CD14-positive monocyte (primary cell): ENCODE measurements around the gene KLHL3. TPM values are rescaled to one million over a fixed set of nuclear protein-coding genes. Genes with fewer than 3 reads are reported as not detected.

Experiments used
- DNase-seq, 3 donors: peaks; one replicate each; pipeline ENCODE4 v3.0.0-alpha.2; 2011 to 2022
- H2AFZ ChIP-seq: 2 replicates; pipeline ENCODE4 v1.6.0; 2012; ENCODE audit warnings: mild to moderate bottlenecking, low read depth, low read length, inconsistent platforms; ENCODE audit not compliant: insufficient read depth, poor library complexity, severe bottlenecking
- H3K27ac ChIP-seq, 2 donors: 1 replicate in 1 of 2; 2 replicates in 1 of 2; pipeline ENCODE4 v1.5.1; 2012 to 2013; ENCODE audit warnings: low read length in 2 of 2, control low read depth in 1 of 2, inconsistent platforms in 1 of 2, low read depth in 1 of 2, mild to moderate bottlenecking in 1 of 2
- H3K27me3 ChIP-seq, 2 donors: one replicate each; pipeline versions ENCODE4 v1.6.0 to v1.6.1; 2011 to 2013; ENCODE audit warnings: low read length in 2 of 2; ENCODE audit not compliant: control insufficient read depth in 2 of 2, insufficient read depth in 2 of 2
- H3K36me3 ChIP-seq, 2 donors: replicated peaks in 1 of 2; 1 replicate in 1 of 2; 2 replicates in 1 of 2; pipeline versions ENCODE4 v1.5.1 to v1.6.1; 2012 to 2013; ENCODE audit warnings: low read length in 2 of 2, control low read depth in 1 of 2, inconsistent platforms in 1 of 2, mild to moderate bottlenecking in 1 of 2; ENCODE audit not compliant: insufficient read depth in 2 of 2, control insufficient read depth in 1 of 2
- H3K4me1 ChIP-seq, 2 donors: 1 replicate in 1 of 2; 2 replicates in 1 of 2; pipeline versions ENCODE4 v1.5.1 to v1.6.1; 2012 to 2013; ENCODE audit warnings: low read length in 2 of 2, control low read depth in 1 of 2, inconsistent platforms in 1 of 2, mild to moderate bottlenecking in 1 of 2, moderate library complexity in 1 of 2; ENCODE audit not compliant: insufficient read depth in 2 of 2, control insufficient read depth in 1 of 2
- H3K4me2 ChIP-seq: replicated peaks from 2 replicates; pipeline ENCODE3; 2012; ENCODE audit warnings: low read length, moderate library complexity, mild to moderate bottlenecking; ENCODE audit not compliant: poor library complexity, severe bottlenecking; ENCODE audit errors: extremely low read depth
- H3K4me3 ChIP-seq, 3 experiments: fragments of 200-600 bp in 1 of 3; sonication (generic) in 1 of 3; replicated peaks in 1 of 3; 1 replicate in 2 of 3; 2 replicates in 1 of 3; pipeline ENCODE4 v1.5.1; 2011 to 2013; ENCODE audit warnings: low read length in 3 of 3, mild to moderate bottlenecking in 3 of 3, control low read depth in 2 of 3, low read depth in 2 of 3, inconsistent platforms in 1 of 3, moderate library complexity in 1 of 3
- H3K79me2 ChIP-seq: 2 replicates; pipeline ENCODE4 v1.6.0; 2012; ENCODE audit warnings: mild to moderate bottlenecking, control low read depth, inconsistent platforms, low read length, moderate library complexity; ENCODE audit not compliant: insufficient read depth
- H3K9ac ChIP-seq: 2 replicates; pipeline ENCODE4 v1.6.0; 2017; ENCODE audit warnings: low read length, mild to moderate bottlenecking; ENCODE audit not compliant: insufficient read depth, poor library complexity, severe bottlenecking
- H3K9me3 ChIP-seq, 2 donors: replicated peaks in 1 of 2; 1 replicate in 1 of 2; 2 replicates in 1 of 2; pipeline versions ENCODE4 v1.5.1 to v1.6.1; 2012 to 2013; ENCODE audit warnings: low read length in 2 of 2, control low read depth in 1 of 2; ENCODE audit not compliant: control insufficient read depth in 1 of 2, insufficient read depth in 1 of 2
- H4K20me1 ChIP-seq: 2 replicates; pipeline ENCODE4 v1.6.0; 2012; ENCODE audit warnings: mild to moderate bottlenecking, low read length, control low read depth, moderate library complexity; ENCODE audit not compliant: insufficient read depth
- H3K27ac Mint-ChIP-seq, 7 donors: one replicate each; pipeline ENCODE4 v1.8.0; 2020; ENCODE audit warnings: mild to moderate bottlenecking in 7 of 7, mixed read lengths in 7 of 7, moderate library complexity in 6 of 7, inconsistent platforms in 2 of 7
- H3K27me3 Mint-ChIP-seq, 3 donors: one replicate each; pipeline ENCODE4 v1.8.0; 2021 to 2022; ENCODE audit warnings: low read depth in 3 of 3, mild to moderate bottlenecking in 3 of 3, mixed read lengths in 3 of 3, moderate library complexity in 3 of 3, inconsistent platforms in 1 of 3
- H3K36me3 Mint-ChIP-seq, 2 donors: one replicate each; pipeline ENCODE4 v1.8.0; 2020; ENCODE audit warnings: mixed read lengths in 2 of 2, inconsistent platforms in 1 of 2, mild to moderate bottlenecking in 1 of 2
- H3K4me1 Mint-ChIP-seq: one replicate; pipeline ENCODE4 v1.8.0; 2020; ENCODE audit warnings: mild to moderate bottlenecking, mixed read lengths
- H3K4me3 Mint-ChIP-seq, 2 donors: one replicate each; pipeline ENCODE4 v1.8.0; 2020; ENCODE audit warnings: mild to moderate bottlenecking in 2 of 2, mixed read lengths in 2 of 2, moderate library complexity in 1 of 2
- H3K9me3 Mint-ChIP-seq, 7 donors: one replicate each; pipeline ENCODE4 v1.8.0; 2020 to 2022; ENCODE audit warnings: mixed read lengths in 7 of 7, mild to moderate bottlenecking in 6 of 7, moderate library complexity in 6 of 7, inconsistent platforms in 2 of 7
- CTCF ChIP-seq: fragments of 200-600 bp; IDR thresholded peaks from one replicate; pipeline ENCODE4 v1.8.0; 2022; ENCODE audit warnings: antibody characterized with exemption, mild to moderate bottlenecking
- WGBS: methylation state at CpG from one replicate; pipeline ENCODE4 v1.1.5; 2013; ENCODE audit warnings: missing lambda C conversion rate; ENCODE audit not compliant: insufficient coverage; 5-methylcytosine and 5-hydroxymethylcytosine counted together
- intact Hi-C, 2 donors: fragments of 100-400 bp; cut with micrococcal nuclease; formaldehyde crosslinking; loops; one replicate each; pipeline versions ENCODE4 v1.15.0 to v1.15.1; 2023
- polyA plus RNA-seq, 3 donors: library from polyadenylated mRNA; depleted of rRNA in 1 of 3; unstranded in 2 of 3; stranded (reverse) in 1 of 3; fragments of 300-500 nt in 2 of 3; fragments of >200 nt in 1 of 3; fragmentation: Illumina TruSeq in 2 of 3; gene quantifications; 1 replicate in 2 of 3; 2 replicates in 1 of 3; pipeline ENCODE4 v1.2.3, GENCODE V29; 2012 to 2021

The KLHL3 gene
- polyA plus RNA-seq, 3 donors = 0.71 TPM; not detected in 2

DNA sequence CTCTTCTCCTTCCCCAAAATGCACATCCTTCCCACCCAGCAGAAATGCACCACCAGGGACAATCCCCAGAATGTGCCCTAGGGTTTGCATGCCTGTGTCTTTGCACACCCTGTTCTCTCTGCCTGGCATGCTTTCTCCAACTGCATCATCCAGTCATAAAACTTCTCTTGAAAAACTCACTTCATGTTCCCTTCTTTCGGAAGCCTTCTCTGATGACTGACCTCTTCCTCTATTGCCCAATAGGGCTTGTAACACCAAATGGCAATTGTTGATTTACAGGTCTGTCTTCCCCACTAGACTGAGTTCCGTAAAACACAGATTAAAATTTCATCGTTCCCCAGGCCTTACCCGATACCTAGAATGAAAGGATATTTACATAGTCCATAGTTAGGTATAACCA lies 153.7 kb downstream of the KLHL3 start:
- peak overlapping the region in 1 of 3 experiments; percentile 26 for H3K4me3 ChIP-seq
- peaks cover 40% of the 10 kb centered on the region for H3K4me1 Mint-ChIP-seq
- H3K27ac ChIP-seq = peak overlapping the region; percentile 38 to 67

DNA sequence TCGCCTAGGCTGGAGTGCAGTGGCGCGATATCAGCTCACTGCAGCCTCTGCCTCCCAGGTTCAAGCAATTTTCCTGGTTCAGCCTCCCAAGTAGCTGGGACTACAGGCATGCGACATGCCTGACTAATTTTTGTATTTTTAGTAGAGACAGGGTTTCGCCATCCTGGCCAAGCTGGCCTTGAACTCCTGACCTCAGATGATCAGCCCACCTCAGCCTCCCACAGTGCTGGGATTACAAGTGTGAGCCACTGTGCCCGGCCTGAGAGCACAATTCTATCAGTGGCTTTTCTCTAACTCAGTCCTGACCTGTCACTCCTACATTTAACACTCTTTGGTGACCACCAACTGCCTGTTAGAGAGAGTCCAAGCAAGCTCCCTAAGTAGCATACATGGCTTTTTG lies 154.1 kb downstream of the KLHL3 start:
- DNase-seq = peak in 1 of 3 donors; percentile 27
- Mint-ChIP-seq H3K4me1 (peaks cover 40% of the 10 kb centered on the region), H3K27ac (peak overlapping the region; percentile 80 to 95 (median 89)), H3K4me3 (peak overlapping the region; percentile 62 to 86), H3K27me3 (peaks cover 0 to 3% (median 1%) of the 10 kb centered on the region in 3 donors), H3K9me3 (peaks cover 0 to 3% (median 1%) of the 10 kb centered on the region in 7 donors), H3K36me3 (peaks cover 0 to 2% of the 10 kb centered on the region in 2 donors)
- no peaks in the 10 kb centered on the region for H3K36me3 ChIP-seq
- H4K20me1 ChIP-seq = no peaks in the 10 kb centered on the region
- peak overlapping the region in 1 of 3 experiments; percentile 26 for H3K4me3 ChIP-seq
- no peaks in the 10 kb centered on the region for H3K27me3 ChIP-seq
- H3K79me2 ChIP-seq = no peaks in the 10 kb centered on the region
- H3K27ac ChIP-seq = peak overlapping the region; percentile 38 to 67
- H2AFZ ChIP-seq = peak overlapping the region; percentile 7
- H3K4me2 ChIP-seq = peak overlapping the region; percentile 58
- intact Hi-C loops = no loop called here
- H3K4me1 ChIP-seq = peaks cover 27 to 46% of the 10 kb centered on the region in 2 donors
- no peak for TF ChIP-seq CTCF
- H3K9me3 ChIP-seq = peaks cover 0 to 2% of the 10 kb centered on the region in 2 donors
- no peak overlapping the region for H3K9ac ChIP-seq
- WGBS = 58% methylated on average over 4 of the region's 6 CpGs

More for the DNA sequence above, 153.7 kb downstream of the KLHL3 start:
- Mint-ChIP-seq H3K9me3 (peaks cover 0 to 7% (median 4%) of the 10 kb centered on the region in 7 donors), H3K27me3 (peaks cover under 1 to 6% (median 2%) of the 10 kb centered on the region in 3 donors), H3K27ac (peak overlapping the region; percentile 80 to 95 (median 89)), H3K36me3 (peaks cover 0 to 2% of the 10 kb centered on the region in 2 donors), H3K4me3 (peak overlapping the region; percentile 62 to 86)
- peak overlapping the region; percentile 58 for H3K4me2 ChIP-seq
- peak overlapping the region; percentile 7 for H2AFZ ChIP-seq
- no peaks in the 10 kb centered on the region for H3K27me3 ChIP-seq
- TF ChIP-seq CTCF = no peak
- 0% methylated on average over 1 of the region's 4 CpGs for WGBS
- H3K79me2 ChIP-seq = no peaks in the 10 kb centered on the region
- no peak overlapping the region for H3K9ac ChIP-seq
- H3K4me1 ChIP-seq = peaks cover 27 to 46% of the 10 kb centered on the region in 2 donors
- H4K20me1 ChIP-seq = no peaks in the 10 kb centered on the region
- DNase-seq = peak; percentile 76 to 88 (median 85)
- intact Hi-C loops = no loop called here
- H3K36me3 ChIP-seq = no peaks in the 10 kb centered on the region
- H3K9me3 ChIP-seq = peaks cover 0 to 2% of the 10 kb centered on the region in 2 donors
